ENCODE results near the gene GALNT18.

DNA sequence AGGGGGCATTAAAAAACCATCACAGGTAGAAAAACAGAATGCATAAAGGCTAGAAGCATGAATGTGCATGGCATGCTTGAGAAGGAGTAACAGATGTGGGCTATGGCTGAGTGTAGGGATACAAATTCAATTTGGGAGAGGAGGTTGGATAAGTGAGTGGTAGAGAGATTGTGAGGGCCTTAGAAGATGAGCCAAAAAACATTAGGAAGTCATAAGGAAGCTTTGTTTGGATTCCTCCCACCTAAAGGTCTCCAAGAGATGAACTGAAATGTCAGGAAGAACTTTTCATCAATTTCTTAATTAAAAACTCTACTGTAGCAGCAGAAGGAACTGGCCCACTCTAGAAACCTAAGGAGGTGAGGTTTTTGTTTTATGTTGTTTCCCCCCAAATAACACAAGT lies 227.6 kb downstream of the GALNT18 start:
- TF ChIP-seq, protein P1, sequence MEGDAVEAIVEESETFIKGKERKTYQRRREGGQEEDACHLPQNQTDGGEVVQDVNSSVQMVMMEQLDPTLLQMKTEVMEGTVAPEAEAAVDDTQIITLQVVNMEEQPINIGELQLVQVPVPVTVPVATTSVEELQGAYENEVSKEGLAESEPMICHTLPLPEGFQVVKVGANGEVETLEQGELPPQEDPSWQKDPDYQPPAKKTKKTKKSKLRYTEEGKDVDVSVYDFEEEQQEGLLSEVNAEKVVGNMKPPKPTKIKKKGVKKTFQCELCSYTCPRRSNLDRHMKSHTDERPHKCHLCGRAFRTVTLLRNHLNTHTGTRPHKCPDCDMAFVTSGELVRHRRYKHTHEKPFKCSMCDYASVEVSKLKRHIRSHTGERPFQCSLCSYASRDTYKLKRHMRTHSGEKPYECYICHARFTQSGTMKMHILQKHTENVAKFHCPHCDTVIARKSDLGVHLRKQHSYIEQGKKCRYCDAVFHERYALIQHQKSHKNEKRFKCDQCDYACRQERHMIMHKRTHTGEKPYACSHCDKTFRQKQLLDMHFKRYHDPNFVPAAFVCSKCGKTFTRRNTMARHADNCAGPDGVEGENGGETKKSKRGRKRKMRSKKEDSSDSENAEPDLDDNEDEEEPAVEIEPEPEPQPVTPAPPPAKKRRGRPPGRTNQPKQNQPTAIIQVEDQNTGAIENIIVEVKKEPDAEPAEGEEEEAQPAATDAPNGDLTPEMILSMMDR (IDR thresholded peaks at IDR 0.05) = no peak
- no peak for TF ChIP-seq POLR2A (IDR thresholded peaks at IDR 0.05)
